Activated CD8-positive, alpha-beta memory T cell treated with anti-CD3 and anti-CD28 coated beads, Interleukin-2, amount 50 U/mL, for 4 hours (primary cell): Measurements from ENCODE around the gene LRRC74A.
"Not testable (repeated sequence)": the region's sequence is repeated elsewhere in the genome, so short reads cannot be mapped to it uniquely, and the experiment has no call there.

Source experiments
- DNase-seq: peaks from one replicate; pipeline ENCODE4 v3.0.0-alpha.2; 2020

LRRC74A gene

GRCh38 chr14:76898006-76898405 is 71.8 kb downstream of the LRRC74A start:
- not testable (repeated sequence) for DNase-seq

- no peak for DNase-seq
These were observed 74.5 kb downstream of the LRRC74A start for GRCh38 chr14:76900682-76901081.

GRCh38 chr14:76901171-76902055 is 75.2 kb downstream of the LRRC74A start:
- no peak for DNase-seq

- DNase-seq: no peak
These were observed 76.4 kb downstream of the LRRC74A start for GRCh38 chr14:76902591-76902990.

GRCh38 chr14:76904100-76904739 is 78.0 kb downstream of the LRRC74A start:
- no peak for DNase-seq

DNA sequence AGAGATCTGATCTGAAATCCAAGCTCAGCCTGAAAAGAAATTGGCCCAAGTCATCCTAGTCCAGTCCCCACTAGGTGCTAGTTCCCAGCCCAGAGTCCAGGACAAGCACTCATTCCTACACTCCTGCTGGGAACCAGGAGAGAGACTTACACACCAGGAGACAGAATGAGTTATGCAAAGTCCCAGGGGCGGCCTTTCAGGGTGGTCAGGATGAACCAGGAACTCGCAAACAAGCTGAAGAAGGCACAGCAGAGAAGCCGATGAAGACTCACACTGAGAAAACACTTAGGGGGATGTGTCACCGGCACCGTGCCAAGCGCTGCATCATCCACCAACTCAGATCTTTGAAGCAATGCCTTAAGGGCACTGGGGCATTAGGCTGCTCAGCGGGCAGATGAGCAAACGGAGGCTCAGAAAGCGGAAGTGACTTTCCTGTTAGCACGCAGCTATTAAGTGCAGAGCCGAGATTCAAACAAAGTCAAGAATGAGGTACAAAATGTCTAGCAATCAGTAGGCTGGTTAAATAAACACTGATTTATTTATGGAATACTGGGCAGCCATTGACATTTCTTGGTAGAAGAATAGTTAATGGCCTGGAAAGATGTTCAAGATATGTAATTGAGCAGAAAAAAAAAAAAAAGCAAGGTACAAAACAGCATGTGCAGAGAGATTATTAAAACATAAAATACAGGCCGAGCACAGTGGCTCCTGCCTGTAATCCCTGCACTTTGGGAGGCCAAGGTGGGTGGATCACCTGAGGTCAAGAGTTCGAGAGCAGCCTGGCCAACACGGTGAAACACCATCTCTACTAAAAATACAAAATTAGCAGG is 78.7 kb downstream of the LRRC74A start:
- DNase-seq: peak; percentile 84

GRCh38 chr14:76908834-76909233 is 82.6 kb downstream of the LRRC74A start:
- no peak for DNase-seq

DNA sequence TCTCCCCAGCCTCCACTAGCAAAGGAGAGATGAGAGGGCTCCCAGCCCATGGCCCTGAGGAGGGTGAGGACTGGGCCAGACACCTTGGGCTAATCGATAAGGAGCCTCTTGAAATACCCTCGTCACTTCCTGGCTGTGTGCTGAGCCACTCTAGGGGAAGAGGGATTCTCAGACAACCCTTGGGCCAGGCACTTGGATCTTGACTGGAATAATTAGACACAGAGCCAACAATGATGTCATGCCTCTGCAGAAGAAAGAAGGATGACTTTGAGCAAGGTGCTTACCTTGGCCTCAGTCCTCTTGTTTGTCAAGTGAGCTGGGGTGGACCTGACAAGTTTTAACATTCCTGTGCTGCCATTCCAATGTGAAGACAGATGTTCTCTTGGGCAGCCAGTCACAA is 83.1 kb downstream of the LRRC74A start:
- DNase-seq: no peak

DNA sequence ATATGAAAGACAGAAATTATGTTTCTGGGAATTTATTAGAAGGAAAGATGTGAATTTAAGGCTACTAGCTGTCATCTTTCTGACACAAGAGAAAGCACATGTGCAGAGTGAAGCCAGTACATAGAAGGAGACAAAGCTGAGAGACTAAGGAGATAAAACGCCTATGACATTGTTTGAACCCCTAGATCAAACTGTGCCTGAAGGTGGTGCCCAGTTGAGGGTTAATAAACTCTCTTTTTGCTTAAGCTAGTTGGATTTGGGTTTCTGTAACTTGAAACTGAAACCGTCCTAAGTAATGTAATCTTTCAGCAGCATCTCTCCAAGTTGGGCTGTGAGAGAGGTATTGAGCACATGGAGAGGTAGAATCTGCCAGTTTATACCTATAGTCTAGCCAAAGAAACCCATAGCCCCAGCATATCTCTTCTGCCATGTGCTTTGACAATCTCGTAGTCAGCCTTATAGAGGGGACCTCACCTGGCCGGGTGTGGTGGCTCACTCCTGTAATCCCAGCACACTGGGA is 84.2 kb downstream of the LRRC74A start:
- no peak for DNase-seq

- DNase-seq: no peak
These were observed 85.3 kb downstream of the LRRC74A start for GRCh38 chr14:76911473-76911872.

DNA sequence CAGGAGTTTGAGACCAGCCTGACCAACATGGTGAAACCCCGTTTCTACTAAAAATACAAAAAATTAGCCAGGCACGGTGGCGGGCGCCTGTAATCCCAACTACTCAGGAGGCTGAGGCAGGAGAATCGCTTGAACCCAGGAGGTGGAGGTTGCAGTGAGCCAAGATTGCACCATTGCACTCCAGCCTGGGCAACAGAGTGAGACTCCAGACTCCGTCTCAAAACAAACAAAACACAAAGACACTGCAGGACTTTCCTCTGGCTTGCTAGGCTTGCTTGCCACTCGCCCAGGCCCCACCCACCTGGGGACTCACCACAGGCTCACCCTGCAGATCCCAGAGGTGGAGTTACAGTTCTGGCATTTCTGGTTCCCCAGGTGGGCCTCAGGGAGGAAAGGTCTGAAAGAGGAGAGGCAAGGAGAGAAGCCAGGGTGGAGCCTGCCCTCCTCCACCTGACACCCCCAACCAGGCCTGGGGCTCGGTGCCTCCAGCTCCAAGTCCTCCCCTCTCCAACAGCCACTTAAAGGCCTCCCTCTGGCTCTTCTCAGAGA is 88.4 kb downstream of the LRRC74A start:
- DNase-seq: not testable (repeated sequence)

DNA sequence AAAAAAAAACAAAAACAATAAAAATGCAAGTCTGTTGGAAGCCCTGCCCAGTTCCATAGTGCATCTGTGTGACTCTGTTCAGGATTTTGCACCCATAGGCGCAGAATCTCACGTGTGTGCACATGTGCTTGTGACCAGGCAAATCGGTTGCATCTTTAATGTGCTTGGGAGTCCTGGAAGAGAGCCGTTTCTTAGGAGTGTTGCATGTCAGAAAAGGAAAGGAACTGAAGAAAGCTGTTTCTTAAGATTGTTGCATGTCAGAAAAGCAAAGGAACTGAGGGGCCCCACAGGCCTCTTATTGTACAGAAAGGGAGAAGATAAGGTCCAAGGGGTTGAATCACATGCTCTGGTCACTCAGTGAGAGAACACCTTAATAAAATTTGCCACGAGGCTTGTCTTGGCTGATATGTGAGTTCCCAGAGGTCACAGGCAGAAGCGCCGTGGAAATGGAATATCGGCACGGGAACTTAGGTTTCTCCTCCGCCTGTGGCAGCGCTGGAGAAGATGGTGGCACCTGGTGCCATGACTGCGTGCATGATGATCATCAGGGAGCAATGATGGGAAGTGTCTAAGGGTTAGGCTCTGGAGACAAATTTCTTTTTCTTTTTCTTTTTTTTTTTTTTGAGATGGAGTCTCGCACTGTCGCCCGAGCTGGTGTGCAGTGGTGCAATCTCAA is 90.0 kb downstream of the LRRC74A start:
- no peak for DNase-seq

DNA sequence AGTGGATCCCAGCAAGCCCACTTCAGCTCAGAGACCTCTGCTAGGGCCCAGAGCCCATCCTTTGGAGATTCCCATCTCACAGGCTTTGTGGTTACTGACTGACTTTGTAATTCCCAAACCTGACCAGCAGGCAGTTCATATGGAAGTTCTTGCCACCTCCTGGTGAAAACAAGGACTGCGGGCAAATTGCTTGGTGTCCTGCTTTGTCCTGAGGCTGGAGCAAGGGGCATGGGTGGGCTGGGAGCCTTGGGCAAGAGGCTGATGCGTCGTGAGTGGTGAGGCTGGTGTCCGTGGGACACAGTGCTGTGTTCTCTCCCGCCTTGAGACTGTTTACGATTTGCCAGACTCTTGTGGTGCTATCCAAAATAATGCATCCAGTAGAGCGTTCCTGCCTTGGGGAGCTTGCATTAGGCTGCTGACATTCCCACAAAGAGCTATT is 91.0 kb downstream of the LRRC74A start:
- no peak for DNase-seq

- no peak for DNase-seq
These were observed 91.6 kb downstream of the LRRC74A start for GRCh38 chr14:76917745-76918255.

DNA sequence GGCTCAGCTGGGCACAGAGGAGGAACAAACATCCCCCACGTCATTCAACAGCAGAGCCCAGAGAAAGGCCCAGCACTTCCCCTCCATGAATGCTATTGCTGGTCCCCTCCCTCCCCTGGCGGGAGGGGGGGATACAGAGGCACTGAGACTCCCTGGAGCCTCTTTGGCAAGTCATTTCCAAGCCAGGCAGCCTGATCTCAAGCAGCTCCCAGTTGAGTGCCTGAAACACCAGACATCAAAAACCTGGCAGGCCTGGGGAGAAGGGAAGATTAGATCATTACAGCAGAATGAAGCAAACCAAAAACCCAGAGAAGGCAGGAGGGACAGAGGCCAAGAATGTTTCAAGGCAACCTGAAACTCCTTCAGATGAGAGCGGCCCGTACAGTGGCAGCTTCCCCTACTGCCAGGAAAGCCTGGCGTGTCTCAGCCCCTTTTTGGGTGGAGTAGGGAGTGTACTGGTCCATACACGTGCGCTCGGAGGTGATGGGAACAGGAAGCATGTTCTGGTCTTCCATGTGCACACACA is 92.1 kb downstream of the LRRC74A start:
- no peak for DNase-seq

DNA sequence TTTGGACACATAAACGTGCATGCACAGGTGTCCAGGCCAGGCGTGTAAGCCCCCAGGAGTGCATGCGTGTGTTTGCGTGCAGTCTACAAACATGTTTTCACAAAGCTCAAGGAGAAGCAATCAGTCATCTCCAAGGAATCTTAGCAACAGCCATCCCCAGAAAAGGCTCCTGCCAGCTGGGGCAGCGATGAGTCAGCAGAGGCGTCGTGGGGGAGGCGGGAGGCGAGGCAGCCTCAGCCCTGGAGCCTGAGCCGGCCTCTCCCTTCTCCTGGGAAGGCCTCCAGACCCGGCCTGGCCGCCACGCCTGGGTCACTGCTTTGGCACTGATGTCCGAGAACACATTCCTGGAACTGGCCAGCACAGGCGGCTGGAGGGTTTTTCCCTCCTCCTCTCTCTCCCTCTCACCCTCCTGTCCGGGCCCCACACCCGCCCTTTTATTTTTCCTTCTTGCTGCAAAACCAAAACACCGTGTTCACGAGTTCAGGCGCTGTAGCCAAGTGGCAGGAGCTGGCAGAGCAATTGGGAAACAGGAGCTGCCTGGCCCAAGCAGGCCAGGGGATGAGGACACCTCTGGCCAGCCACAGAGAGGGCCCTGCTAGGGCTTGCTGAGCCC is 92.7 kb downstream of the LRRC74A start:
- no peak for DNase-seq
